GM21360 (cell line): ENCODE data around the gene SLC4A7.
A peak's percentile ranks its signal among the peaks of the same experiment; 100 is the strongest.

ENCODE experiments used
- ATAC-seq: cut with Tn5 transposase; IDR thresholded peaks from one replicate; pipeline ENCODE4 v1.9.1; 2021; ENCODE audit warnings: mild to moderate bottlenecking, moderate library complexity; ENCODE audit not compliant: unreplicated experiment

Gene SLC4A7

DNA sequence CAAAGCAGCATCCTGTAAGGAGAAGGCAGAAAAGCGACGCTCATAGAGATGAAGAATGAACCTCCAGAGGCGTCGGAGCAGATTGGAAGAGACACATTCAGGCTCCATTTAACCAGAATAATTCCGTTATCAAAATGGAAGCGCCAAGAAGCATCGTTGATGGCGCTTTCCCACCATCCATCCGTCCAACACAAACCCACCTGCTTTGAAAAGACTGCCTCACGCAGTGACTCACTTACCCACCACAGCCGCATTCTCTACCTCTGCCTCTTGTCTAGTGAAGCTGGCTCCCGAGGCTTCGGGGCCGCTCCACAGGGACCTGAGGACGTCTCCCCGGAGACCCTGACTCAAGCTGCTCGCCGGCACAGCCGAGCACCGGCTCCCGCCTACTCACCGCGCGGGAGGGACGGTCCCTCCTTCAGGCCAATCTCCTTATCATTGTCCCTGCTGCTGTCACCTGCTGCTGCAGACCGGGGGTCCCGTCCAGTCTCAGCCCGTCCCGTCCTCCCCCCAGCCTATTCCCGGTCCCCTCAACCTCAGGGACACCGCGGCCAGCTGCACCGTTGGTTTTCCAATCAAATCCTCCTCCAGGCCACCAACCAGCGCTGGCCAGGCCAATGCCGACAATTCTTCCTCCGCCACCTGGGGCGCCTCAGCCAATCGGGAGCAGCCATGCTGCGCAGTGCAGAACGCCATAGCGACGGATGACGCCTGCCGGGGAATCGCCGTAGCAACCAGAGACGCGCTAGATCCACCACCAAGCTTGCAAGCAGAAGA, 115.2 kb downstream of the SLC4A7 start, which contains the start of gene NEK10:
TSS of gene NEK10 (minus strand) at position 553 of the 777 bp plus-strand sequence. CDS start 16,501 bp downstream, outside the sequence.
- ATAC-seq = peak; percentile 100

- ATAC-seq = no peak
Measured at GRCh38 chr3:27366062-27366591, 118.1 kb downstream of the SLC4A7 start.

DNA sequence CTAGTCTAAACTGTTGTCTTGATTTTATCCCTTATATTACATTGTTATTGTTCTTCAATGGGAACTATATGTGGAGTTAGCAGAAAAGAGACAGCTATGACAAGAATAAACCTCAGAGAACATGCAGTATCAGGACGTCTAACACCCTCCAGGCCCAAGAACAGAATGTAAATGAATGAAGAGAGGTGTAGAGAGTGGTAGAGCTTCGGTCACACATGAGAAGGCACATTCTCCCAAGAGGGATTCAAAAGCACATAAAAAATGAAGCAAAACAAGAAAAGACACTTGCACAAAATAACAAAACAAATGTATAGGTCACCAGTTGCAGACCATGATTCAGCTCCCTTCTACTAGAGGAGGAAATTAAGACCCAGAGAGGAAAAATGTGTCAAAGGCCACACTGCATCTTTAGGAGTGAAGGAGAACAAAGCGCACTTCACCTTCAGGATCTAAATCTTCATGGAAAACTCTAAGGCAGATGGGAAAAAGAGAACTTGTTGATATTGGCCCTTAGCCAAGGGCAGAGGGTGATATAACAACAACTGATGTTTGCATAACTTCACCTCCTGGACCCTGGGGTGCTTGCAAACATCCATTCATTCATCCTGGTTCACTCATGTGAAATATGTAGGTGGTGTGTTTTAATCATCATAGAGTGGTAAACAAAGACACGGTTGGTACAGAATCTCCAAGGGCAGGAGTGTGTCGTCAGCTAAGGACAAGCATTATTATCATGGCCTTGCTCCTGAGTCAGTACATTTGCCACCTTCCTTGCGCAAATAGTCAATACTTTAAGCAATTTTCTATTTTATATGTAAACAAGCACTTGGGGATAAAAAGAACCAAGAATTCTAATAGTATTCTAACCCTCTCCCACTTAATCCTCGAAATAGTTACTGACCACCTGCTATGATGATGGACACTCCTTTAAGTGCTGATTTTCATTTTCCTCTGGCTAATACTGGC, 123.8 kb downstream of the SLC4A7 start:
- peak; percentile 38 for ATAC-seq

GRCh38 chr3:27358372-27358771, 125.8 kb downstream of the SLC4A7 start:
- no peak for ATAC-seq

- ATAC-seq = peak; percentile 92
Measured at GRCh38 chr3:27357665-27358258, 126.4 kb downstream of the SLC4A7 start.

DNA sequence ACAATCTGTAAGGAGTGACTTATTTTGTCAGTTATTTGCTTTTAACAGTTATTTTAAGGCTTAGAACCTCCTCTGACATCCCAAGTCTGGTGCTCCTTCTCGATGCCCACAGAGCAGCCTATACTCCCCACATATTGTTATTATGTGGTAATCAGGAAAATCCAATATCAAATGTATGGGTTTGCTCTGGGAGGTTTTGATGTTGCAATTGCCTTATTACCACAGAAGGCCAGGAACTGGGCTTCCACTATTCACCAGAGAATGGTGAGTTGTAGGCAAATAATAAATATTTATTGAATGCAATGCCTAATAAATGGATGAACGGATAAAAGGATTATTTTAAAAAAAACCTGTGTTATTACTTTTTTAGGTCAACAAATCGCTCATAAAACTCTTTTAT, 127.2 kb downstream of the SLC4A7 start:
- ATAC-seq = no peak

DNA sequence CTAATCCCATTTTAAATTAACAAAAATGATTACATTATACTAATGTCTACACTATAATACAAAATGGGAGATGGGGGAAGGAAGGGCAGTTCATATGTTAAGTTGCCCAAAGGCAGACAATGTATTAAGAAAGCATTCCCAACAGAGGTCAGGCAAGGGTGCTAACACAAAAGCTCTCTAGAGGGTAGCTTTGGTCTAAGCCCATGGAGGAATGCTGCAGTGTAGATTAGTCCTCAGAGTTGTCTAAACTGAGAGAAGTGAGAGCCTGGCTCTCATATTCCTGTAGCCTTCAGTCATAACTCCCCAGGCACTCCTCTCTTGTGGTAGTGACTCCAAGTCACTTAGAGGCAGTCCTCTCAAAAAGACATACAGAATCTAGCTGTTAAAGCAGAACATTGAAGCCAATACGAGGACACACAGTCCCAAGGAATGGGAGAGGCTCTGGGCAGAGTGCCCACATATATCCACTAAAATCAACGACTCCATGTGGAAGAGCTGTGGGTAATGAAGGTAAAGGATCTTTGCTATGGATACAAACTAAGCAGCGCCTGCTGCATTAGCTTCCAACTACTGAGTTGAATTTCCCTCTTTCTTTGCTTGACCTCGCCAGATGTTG, 129.5 kb downstream of the SLC4A7 start:
- ATAC-seq = no peak

DNA sequence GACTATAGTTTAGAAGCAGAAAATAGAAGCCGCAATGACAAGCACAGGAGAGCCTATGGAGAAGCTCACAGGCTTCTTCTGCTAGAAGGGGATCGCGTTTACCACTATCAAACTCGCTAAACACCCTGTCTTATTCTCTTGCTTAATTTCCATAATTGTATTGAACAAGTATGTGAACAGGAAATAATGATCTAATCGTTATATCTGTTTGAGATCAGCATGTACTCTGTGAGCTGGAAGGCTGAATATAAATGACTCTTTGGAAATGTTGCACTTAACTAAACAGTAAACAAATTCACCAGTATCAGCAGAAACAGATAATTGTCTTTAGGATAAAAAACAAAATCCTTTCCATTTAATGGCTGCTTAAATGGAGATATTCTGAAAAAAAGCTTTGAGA, 130.0 kb downstream of the SLC4A7 start:
- no peak for ATAC-seq

GRCh38 chr3:27353221-27353620, 131.0 kb downstream of the SLC4A7 start:
- ATAC-seq = no peak

DNA sequence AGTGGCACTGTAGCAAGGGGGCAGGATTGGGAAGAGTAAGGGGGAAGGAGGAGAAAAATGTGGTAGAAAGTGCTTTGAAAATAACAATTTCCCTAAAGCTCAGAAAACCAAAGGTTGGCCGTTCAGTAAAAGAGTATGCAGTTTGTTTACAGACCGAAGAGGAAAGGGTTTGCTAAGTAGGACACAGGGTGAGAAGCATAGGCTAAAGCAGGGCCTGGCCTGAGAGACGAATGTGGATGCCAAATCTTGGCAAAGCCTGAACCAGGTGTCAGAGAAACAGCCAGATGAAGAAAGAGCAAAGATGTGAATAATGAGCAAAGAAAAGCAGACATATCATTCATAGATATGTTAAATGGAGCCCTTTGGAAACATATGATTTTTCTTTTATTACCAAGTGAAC, 132.1 kb downstream of the SLC4A7 start:
- no peak for ATAC-seq

DNA sequence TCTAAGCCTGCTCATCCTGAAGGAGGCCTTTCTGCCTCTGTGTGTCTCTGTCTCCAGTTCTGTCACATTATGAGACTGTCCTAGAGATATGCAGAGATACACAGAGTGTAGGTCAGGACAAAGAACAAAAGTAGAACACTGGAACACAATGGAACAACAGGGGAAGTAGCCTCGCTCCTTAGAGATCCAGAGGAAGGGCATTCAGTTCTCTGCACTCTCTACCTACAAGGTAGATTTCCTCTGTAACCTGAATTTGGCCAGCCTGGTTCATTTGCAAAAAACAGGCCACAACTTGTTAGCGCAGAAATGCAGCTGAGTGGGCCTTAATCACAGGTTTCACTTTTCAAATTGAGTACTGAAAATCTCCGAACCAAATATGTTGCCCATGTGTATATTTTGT, 134.4 kb downstream of the SLC4A7 start:
- ATAC-seq = no peak

GRCh38 chr3:27345959-27346865, 138.0 kb downstream of the SLC4A7 start:
- ATAC-seq = no peak

GRCh38 chr3:27345493-27345892, 138.7 kb downstream of the SLC4A7 start:
- ATAC-seq = no peak

GRCh38 chr3:27345045-27345444, 139.1 kb downstream of the SLC4A7 start:
- no peak for ATAC-seq

DNA sequence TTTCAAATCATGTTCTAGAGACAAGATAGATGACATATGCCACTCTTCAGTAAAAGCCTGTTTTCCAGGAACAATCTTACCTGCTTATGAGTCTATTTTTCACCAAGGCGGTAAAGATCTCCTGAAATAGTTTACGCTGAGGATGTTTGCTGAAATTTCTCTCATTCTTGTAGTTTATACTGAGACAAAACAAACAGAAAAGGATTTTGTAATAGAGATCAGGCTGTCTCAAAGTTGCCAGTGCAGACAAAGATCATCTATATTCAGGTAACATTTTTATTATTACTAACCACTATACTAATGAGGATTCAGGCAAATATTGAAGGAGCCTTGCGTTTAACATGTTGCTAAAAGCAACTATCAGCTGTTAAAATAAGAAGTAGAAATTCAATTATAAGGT, 140.0 kb downstream of the SLC4A7 start:
- no peak for ATAC-seq

- no peak for ATAC-seq
Measured at GRCh38 chr3:27342267-27342666, 141.9 kb downstream of the SLC4A7 start.

GRCh38 chr3:27340534-27340933, 143.7 kb downstream of the SLC4A7 start:
- peak; percentile 78 for ATAC-seq

GRCh38 chr3:27335571-27335970, 148.6 kb downstream of the SLC4A7 start:
- no peak for ATAC-seq

DNA sequence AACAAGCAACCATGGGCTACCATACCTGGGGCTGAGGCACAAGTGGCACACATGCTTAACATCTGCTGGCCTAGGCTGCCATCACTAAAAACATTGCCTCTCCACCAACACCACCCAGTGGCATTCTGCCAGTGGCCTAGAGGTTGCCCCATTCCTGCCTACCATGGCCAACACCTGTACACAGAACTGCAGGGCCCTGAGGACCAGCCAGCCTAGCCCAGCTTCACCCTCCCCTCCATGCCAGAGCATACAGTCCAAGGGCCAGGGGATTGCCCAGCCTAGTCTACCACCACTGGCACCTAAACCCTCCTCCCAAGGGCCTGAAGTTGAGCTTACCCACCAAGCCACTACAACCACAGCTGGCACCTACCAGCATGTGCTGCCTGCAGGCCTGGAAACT, 150.3 kb downstream of the SLC4A7 start:
- ATAC-seq = no peak
